22Rv1 (cell line): ENCODE measurements around the gene FARP1.
"Not testable (repeated sequence)": the region's sequence is repeated elsewhere in the genome, so short reads cannot be mapped to it uniquely, and the experiment has no call there.

Source experiments
- ZFX ChIP-seq: fragments of 450-650 bp; IDR thresholded peaks from 2 replicates; pipeline ENCODE4 v1.6.1; 2017; ENCODE audit warnings: antibody characterized with exemption, borderline replicate concordance
- TF ChIP-seq, protein P1 (sequence below): fragments of 450-650 bp; IDR thresholded peaks from 2 replicates; pipeline ENCODE4 v1.5.1; 2017; ENCODE audit warnings: mild to moderate bottlenecking

DNA sequence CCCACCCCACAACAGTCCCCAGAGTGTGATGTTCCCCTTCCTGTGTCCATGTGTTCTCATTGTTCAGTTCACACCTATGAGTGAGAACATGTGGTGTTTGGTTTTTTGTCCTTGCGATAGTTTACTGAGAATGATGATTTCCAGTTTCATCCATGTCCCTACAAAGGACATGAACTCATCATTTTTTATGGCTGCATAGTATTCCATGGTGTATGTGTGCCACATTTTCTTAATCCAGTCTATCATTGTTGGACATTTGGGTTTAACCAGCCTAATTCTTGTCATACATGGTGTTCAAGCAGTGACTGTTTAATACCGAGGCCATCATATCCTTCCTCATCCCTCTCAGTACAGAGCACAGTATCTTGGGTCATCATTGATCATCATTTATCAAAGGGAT is 226.6 kb downstream of the FARP1 start:
- TF ChIP-seq, protein P1, sequence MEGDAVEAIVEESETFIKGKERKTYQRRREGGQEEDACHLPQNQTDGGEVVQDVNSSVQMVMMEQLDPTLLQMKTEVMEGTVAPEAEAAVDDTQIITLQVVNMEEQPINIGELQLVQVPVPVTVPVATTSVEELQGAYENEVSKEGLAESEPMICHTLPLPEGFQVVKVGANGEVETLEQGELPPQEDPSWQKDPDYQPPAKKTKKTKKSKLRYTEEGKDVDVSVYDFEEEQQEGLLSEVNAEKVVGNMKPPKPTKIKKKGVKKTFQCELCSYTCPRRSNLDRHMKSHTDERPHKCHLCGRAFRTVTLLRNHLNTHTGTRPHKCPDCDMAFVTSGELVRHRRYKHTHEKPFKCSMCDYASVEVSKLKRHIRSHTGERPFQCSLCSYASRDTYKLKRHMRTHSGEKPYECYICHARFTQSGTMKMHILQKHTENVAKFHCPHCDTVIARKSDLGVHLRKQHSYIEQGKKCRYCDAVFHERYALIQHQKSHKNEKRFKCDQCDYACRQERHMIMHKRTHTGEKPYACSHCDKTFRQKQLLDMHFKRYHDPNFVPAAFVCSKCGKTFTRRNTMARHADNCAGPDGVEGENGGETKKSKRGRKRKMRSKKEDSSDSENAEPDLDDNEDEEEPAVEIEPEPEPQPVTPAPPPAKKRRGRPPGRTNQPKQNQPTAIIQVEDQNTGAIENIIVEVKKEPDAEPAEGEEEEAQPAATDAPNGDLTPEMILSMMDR: not testable (repeated sequence)
- not testable (repeated sequence) for TF ChIP-seq ZFX
